ENCODE results near the gene MSI2.

MSI2 gene

GRCh38 chr17:57420734-57421717 lies 164.7 kb downstream of the MSI2 start:
- DNase-seq = peak; percentile 73

- no peak for DNase-seq
Observed at GRCh38 chr17:57422574-57423164, 166.3 kb downstream of the MSI2 start.

- no peak for DNase-seq
Observed at GRCh38 chr17:57423541-57423940, 167.2 kb downstream of the MSI2 start.

- DNase-seq = no peak
Observed at GRCh38 chr17:57424273-57424672, 167.9 kb downstream of the MSI2 start.

- DNase-seq = no peak
Observed at GRCh38 chr17:57424777-57425188, 168.5 kb downstream of the MSI2 start.

- DNase-seq = peak; percentile 23
Observed at GRCh38 chr17:57425431-57425830, 169.1 kb downstream of the MSI2 start.

- no peak for DNase-seq
Observed at GRCh38 chr17:57425903-57426880, 169.9 kb downstream of the MSI2 start.

- DNase-seq = no peak
Observed at GRCh38 chr17:57429966-57430365, 173.6 kb downstream of the MSI2 start.

- no peak for DNase-seq
Observed at GRCh38 chr17:57431415-57431814, 175.1 kb downstream of the MSI2 start.

- no peak for DNase-seq
Observed at GRCh38 chr17:57432507-57433277, 176.4 kb downstream of the MSI2 start.

- DNase-seq = no peak
Observed at GRCh38 chr17:57433452-57433851, 177.1 kb downstream of the MSI2 start.

- DNase-seq = no peak
Observed at GRCh38 chr17:57434361-57434760, 178.0 kb downstream of the MSI2 start.

GRCh38 chr17:57436565-57436964 lies 180.2 kb downstream of the MSI2 start:
- DNase-seq = no peak

- DNase-seq = no peak
Observed at GRCh38 chr17:57438066-57438731, 181.9 kb downstream of the MSI2 start.

- DNase-seq = no peak
Observed at GRCh38 chr17:57439651-57440050, 183.3 kb downstream of the MSI2 start.

GRCh38 chr17:57440522-57441269 lies 184.4 kb downstream of the MSI2 start:
- DNase-seq = no peak

GRCh38 chr17:57441270-57441600 lies 184.9 kb downstream of the MSI2 start:
- no peak for DNase-seq

- DNase-seq = no peak
Observed at GRCh38 chr17:57442401-57442823, 186.1 kb downstream of the MSI2 start.

GRCh38 chr17:57442914-57443571 lies 186.7 kb downstream of the MSI2 start:
- no peak for DNase-seq

- no peak for DNase-seq
Observed at GRCh38 chr17:57443781-57444180, 187.5 kb downstream of the MSI2 start.
